Stimulated activated naive CD4-positive, alpha-beta T cell (primary cell): Measurements from ENCODE around the gene SYT14.
"Not testable (repeated sequence)": the region's sequence is repeated elsewhere in the genome, so short reads cannot be mapped to it uniquely, and the experiment has no call there.

Source experiments
- DNase-seq, 6 experiments: peaks; one replicate each; lab custom pipeline; 2025; lab: John Stamatoyannopoulos, UW

The SYT14 gene

DNA sequence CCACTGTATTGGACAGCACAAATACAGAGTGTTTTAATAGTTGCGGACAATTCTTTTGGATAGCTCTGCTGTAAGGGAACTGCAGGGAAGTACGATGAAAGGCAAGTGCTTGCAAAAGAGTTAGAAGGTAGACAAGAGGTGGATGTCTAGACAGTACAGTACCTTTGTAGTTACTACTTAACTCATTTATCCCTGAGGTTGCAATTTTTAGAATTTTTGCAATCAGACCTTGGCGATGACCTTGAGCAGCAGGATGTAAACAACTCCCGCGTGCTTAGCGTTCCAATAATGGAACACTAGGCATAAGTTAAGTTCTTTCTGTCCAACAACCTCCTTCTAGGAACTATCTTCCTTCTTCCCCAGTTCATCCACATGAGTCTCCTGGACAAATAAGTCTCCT, 1.9 kb upstream of the SYT14 start:
- no peak for DNase-seq

GRCh38 chr1:209945377-209945776, 7.4 kb downstream of the SYT14 start:
- DNase-seq = no peak

DNA sequence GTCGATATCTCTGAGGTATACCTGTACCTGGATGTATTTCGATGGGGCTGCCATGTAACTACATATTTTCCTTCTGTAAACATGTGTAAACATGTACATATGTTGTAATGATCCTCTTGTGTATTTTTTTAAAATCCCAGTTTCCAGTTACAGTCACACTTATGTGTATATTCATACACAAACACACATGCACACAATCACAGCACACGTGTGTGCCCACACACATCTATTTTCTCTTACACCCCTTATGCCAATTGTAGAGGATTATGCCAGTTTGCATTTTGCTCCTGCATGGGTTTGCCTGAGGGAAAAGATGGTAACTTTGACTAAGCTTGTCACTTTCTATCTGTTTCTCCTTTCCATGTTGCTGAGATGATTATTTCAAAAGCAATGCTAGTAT, 10.1 kb downstream of the SYT14 start:
- DNase-seq = no peak

- no peak for DNase-seq
Measured at GRCh38 chr1:209956116-209956515, 18.1 kb downstream of the SYT14 start.

DNA sequence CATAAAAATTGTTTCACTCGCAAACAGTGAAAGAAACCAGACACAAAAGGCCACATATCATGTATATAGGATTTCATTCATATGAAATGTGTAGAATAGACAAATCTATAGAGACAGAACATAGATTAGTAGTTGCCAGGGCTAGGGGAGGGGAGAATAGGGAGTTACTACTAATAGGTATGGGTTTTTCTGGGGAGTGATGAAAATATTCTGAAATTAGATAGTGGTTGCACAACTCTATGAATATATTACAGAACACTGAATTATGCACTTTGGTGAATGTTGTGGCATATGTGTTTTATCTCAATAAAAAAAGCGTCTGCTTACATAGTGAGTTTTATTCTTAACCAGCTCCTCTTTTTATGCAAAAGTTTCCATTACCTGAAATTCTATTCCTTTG, 21.6 kb downstream of the SYT14 start:
- no peak for DNase-seq

GRCh38 chr1:209960926-209961325, 22.9 kb downstream of the SYT14 start:
- no peak for DNase-seq

GRCh38 chr1:209962388-209962787, 24.4 kb downstream of the SYT14 start:
- no peak for DNase-seq

DNA sequence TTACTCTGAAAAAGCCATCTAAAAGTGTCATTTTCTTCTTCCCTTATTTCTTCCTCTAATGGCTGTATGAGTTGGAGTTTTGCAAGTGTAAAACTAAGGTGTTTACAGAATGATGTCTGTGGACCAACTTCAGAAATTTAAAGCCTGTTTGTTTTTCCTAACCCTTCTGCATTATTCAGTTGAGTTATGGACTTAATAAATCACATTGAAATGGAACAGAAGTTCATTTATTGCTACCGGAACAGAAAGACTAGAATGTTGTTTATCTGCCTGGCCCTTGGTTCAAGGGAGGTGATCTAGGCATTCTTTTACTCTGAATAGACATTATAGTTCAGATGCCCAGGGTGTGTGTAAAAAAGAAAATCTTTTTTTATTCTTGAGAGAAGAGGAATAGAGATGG, 24.8 kb downstream of the SYT14 start:
- DNase-seq = no peak

GRCh38 chr1:209965996-209966395, 28.0 kb downstream of the SYT14 start:
- no peak for DNase-seq

- DNase-seq = not testable (repeated sequence)
Measured at GRCh38 chr1:209978721-209979120, 40.7 kb downstream of the SYT14 start.

DNA sequence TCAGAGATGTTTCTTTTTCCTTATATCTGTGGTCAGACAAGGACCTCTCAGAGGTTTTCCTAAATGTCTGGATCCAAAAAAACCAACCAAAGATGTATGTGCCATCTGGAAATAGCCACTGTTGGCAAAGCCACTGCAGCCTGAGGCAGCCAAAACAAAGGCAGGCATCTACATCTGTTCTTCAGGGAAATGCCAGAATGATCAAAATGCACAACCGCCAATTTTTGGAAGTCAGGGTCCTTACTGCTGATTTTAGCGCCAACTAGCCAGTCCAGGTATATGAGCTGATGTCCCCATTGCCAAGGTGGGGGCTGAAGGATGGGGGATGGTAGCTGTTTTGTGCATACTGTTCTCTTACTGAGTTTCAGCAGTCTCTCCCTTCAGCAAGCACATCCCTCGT, 45.9 kb downstream of the SYT14 start:
- DNase-seq = no peak

DNA sequence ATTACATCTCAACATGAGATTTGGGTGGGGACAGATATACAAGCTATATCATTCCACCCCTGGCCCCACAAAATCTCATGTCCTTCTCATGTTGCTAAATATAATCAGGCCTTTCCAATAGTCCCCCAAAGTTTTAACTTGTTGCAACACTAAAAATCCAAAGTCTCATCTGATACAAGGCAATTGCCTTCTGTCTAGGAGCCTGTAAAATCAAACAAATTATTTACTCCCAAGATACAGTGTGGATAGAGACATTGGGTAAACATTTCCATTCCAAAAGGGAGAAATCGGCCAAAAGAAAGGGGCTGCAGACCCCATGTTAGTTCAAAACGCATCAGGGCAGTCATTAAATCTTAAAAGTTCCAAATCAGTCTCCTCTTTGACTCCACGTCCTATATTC, 47.0 kb downstream of the SYT14 start:
- DNase-seq = no peak

GRCh38 chr1:209988706-209989105, 50.7 kb downstream of the SYT14 start:
- DNase-seq = no peak

DNA sequence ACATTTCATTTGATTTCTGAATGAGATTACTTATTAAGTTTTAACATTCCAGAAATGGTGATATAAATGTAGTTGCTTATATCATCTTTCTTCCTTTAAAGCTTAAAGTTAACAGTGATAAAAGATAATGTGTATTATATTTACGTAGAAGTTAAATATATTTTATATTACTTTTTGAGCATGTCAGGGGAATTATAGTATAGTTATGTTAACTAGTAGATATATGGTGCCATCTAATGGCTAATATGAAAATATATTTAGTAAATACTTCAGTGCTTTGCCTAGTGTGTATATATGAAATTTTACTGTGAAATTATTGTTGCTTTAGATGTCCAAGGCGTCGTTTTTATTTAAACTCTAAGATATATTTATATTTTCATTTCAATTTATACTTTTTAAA, 51.5 kb downstream of the SYT14 start:
- no peak for DNase-seq

DNA sequence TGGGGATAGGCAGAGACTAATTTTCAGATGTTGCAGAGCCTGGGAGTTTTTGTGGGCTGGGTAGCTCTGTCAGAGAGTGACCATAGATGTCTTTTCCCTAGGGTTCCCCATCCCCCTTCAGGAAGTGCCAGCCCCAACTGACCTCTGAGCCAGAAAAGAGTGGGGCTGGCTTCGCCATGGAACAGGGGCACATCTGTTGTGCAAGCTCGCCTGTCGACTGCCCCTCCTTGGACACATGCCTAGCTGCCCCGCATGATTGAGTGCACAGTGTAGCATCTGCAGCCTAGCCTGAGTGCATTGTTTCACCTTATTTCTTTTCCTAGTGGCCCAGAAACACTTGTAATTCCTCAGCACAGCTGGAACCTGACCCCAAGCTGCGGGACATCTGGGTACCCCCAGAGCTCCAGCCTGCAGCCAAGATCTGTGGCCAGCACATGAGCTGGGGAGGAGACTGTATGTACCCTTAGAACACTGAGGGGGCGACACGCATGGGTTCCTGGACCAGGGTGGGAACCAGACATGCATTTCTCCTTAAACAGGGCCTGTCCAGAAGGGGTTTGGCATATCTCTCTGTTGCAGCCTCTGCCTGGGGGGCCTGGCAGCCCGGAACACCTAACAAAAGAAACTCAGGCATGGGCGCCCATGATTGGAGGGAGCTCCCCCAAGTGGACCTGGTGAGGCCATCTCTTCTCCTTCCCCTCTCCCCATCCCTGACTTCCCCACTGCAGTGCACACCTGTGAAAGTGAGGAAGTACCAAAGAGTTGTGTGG, 55.2 kb downstream of the SYT14 start:
- DNase-seq = no peak

DNA sequence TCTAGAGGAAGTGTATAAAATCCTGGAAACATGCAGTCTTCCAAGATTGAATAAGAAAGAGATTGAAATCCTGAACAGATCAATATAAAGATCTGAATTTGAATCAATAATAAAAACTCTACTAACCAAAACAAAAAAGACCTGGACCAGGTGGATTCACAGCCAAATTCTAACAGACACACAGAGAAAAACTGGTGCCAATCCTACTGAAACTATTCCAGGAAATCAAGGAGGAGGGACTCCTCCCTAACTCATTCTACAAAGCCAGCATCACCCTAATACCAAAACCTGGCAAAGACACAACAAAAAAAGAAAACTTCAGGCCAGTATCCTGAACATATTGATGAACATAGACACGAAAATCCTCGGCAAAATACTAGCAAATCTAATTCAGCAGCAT, 58.3 kb downstream of the SYT14 start:
- DNase-seq = no peak

DNA sequence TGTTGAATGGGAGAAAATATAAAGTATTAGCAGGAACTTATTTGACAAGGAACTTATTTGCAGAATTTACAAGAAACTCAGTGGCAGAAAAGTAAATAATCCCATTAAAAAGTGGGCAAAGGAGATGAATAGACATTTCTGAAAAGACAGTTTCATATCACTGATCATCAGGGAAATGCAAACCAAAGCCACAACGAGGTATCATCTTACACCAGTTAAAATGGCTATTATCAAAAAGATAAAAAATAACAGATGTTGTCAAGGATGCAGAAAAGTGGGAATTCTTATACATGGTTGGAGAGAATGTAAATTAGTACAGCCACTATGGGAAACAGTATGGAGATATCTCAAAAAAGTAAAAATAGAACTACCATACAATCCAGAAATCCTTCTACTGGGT, 61.0 kb downstream of the SYT14 start:
- DNase-seq = no peak

DNA sequence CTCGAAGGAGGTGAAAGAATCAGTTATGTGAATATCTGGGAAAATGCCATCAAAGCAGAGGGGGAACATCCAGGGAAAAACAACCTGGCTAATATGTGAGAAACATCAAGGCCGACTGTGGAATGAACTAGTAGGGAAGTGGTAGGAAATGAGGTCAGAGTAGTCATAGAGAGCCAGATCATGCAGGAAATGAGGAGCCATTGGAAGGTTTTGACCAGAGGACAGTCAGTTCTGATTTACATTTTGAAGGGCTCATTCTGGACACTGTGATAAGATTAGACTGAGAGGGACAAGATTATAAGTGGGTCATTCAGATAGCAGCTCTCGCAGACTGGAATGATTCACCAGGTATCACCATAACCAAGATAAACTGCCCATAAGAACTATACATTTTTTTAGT, 63.7 kb downstream of the SYT14 start:
- no peak for DNase-seq

DNA sequence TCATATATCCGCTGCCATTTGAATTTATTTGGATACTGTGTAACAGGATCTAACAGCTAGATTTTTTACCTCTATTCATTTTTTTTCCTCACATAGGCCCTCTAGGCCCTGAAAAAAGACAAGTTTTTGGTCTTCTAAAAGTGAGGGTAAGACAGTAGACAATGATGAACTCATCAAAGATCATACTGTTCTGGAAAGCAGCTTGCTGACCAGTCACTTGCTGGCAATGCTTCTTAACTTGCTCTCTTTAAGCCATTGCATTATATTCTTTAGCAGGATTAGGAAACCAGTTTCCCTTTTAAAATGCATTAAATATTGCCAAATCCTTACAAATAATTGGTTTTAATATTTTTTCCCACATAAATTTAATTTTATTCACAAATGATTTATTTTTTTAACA, 65.5 kb downstream of the SYT14 start:
- no peak for DNase-seq

DNA sequence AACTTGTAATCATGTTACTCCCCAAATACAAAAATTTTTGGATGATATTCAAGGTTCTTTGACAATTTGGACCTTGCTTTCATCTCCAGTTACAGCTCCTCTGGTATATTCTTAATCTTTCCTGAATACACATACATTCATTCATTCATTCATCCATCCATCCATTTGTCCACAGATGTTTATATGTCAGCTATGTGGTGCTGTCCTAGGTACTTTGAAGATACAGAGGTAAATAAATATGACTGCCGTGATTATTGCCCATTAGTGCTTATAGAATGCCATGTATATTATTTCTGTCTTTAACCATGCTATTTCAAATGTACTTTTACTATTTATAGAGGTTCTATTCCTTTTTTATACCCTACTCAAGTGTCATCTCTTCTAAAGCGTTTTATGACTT, 72.1 kb downstream of the SYT14 start:
- DNase-seq = no peak

GRCh38 chr1:210021145-210021860, 83.3 kb downstream of the SYT14 start:
- no peak for DNase-seq

DNA sequence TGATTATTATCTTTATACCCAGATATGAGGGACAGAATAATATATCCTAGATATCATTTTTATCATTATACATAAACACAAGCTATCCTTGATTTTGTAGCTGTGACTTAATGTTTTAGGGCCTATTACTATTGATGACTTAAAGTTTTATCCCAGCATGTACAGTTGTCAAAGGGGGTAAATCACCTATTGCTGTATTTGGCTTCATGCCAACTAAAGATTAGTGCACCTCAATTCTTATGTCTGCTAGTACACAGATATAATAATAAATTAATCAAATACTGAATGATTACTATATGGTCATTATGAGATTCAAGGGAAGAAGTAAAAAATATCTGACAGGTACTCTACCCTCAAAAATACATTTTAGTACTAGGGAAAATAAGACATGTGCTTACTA, 84.0 kb downstream of the SYT14 start:
- DNase-seq = no peak

- no peak for DNase-seq
Measured at GRCh38 chr1:210024282-210024681, 86.3 kb downstream of the SYT14 start.

DNA sequence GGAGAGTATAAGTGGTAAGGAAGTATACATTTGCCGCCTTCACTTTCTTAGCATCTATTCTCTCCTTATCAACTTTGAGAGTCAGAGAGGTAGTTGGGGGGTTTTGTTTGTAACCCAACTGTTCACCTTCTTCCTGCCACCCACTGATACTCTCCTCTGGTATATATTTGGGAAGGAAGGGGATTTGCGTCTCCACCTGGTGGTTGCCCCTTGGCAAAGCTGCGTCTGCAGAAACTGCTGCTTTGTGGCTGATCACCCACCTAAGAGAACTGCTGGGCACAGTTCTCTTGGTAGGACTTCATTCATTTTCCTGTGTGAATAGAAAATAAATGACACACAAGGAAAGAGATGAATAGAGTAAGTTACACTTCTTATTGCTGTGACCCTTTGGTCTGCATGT, 87.0 kb downstream of the SYT14 start:
- no peak for DNase-seq
